Epidermal melanocyte (primary cell): ENCODE measurements around the gene SLC24A3.
A peak's percentile ranks its signal among the peaks of the same experiment; 100 is the strongest.

ENCODE experiments used
- DNase-seq: peaks from one replicate; pipeline ENCODE4 v3.0.0; 2011; ENCODE audit warnings: low spot score; ENCODE audit not compliant: insufficient read length

Gene SLC24A3

GRCh38 chr20:19212469-19212815, at the start of gene SLC24A3:
TSS of gene SLC24A3 (plus strand) at chr20:19212642.
- no peak for DNase-seq

GRCh38 chr20:19170148-19170547, 42.3 kb upstream of the SLC24A3 start:
- DNase-seq: no peak

GRCh38 chr20:19172637-19173036, 39.8 kb upstream of the SLC24A3 start:
- DNase-seq: no peak

- no peak for DNase-seq
Measured at GRCh38 chr20:19176470-19177052, 35.9 kb upstream of the SLC24A3 start.

DNA sequence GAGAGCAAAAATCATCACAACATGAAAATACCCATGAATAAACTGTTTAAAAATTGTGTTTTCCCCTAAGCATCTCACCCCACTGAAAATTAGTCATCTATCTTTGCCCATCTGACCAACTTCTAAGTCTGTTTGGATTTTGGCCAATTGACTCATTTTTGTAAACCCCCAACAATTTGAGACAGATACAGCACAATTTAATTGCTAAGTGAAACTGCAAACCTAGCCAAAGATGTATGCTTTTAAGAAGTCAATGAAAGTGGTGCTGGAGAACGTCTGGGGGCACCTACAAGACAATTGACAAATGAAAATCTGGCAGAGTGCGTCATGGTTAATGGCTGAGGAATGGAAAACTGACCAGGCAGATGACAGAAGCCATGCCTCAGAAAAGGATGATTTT, 30.9 kb upstream of the SLC24A3 start:
- DNase-seq: no peak

GRCh38 chr20:19185083-19185482, 27.4 kb upstream of the SLC24A3 start:
- DNase-seq: no peak

- no peak for DNase-seq
Measured at GRCh38 chr20:19193349-19193748, 19.1 kb upstream of the SLC24A3 start.

GRCh38 chr20:19205981-19206396, 6.5 kb upstream of the SLC24A3 start:
- peak; percentile 31 for DNase-seq

DNA sequence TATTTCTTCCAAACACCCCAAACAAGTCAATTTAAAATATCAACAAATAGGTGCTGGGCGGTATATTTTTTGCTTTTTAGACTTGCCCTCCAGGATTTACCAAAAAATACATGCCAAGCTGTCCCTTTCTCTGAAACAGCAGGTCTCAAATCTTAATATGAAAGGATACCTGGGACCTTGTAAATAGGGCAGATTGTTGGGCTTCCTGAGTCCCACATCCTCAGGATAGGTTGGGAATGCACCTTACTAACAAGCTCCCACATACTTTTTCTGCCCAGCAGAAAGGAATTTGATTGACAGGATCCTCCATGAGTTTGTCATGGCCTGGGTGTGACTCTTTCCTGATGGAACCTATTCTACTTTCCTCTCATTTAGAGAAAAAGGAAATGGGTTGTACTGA, 4.9 kb upstream of the SLC24A3 start:
- DNase-seq: no peak

- no peak for DNase-seq
Measured at GRCh38 chr20:19210391-19211155, 1.9 kb upstream of the SLC24A3 start.

GRCh38 chr20:19211252-19211651, 1.2 kb upstream of the SLC24A3 start:
- no peak for DNase-seq

DNA sequence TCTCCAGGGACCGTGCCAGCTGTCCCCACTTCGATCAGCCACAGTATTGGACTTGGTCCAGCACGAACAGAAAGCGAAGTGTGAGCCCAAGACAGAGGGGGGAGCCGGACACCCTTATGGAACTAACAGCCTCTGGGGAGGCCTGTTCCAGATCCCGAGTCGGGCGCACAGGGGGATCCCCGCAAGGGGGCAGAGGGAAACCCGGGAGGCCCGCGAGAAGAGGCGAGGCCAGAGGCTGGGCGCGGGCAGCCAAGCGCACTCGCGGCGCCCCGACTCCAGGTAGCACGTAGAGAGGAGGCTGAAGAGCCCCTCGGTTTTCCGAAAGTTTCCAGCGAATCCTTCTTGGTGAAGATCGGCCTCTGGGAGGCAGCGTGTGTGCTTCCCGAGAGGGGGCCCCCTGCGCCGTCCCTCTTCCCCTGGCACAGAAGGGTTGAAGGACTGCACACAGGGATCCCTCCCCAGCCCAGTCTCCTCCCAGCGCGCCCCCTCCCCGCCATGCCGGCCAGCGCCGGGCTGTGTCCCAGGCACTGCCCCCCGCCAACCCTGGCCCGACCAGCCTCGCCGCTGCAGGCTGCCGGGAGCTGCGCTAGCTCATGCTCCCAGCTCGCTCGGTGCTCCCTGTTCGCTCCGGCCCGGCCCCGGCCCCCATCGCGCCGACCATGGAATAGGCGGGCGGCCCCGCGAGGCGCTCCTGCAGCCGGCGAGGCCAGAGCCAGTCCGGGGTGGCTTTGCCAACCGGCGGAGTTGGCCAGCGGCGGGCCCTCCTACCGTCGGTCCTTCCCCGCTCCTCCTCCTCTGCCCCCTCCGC, 577 bp upstream of the SLC24A3 start:
- DNase-seq: no peak

DNA sequence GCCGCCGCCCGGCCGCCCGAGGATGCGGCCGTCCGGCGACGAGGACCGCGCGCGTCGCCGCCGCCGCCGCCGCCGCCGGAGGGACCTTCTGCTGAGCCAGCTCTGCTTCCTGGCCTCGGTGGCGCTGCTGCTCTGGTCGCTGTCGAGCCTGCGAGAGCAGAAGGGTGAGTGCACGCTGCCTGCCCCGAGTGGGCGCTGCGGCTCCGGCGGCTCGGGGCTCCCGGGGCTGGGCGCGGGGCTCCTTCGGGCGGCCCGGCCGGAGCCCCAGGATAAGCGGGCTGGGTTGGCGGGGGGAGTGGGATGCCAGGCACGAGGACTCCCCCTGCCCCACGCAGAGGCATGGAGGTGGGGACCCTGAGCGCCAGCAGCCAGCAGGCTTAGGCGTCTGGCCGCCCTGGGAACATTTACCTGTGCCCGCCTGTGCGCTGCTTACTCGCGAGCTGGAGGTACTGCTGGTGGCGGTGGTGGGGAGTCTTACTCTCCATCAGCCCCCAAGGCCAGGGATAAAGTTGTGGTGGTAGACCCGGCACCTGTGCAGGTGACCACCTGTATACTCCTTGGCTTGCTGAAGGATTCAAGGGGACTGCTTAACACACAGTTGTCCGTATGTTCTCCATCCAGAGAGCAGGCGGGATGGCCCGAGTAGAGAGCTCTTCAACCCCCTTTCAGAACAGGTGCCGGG, 520 bp downstream of the SLC24A3 start:
- DNase-seq: no peak

DNA sequence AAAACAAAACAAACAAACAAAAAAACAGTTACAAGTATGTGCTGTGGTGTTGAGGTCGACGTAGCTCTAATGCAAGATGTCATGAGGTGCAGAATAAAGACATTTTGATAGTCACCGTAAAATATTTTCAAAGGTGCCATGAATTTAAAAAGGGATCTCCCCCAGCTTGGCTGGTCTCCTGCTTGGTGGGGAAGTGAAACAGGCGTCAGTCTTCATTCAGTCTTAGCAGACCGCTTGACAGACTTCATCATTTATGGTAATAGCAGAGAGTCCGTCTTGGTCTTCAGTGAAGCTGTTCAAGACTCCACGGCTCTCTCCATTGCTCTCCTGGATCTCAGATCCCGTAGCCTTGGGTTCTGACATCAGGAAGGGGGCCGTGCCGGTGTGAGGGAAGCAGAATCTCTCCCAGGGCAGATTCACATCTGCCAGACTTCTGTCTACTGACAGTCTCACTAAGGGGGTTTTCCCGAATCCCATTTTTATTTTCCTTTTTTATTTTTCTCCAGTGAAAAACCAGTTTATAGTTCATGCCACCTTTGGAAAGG, 1.6 kb downstream of the SLC24A3 start:
- no peak for DNase-seq

DNA sequence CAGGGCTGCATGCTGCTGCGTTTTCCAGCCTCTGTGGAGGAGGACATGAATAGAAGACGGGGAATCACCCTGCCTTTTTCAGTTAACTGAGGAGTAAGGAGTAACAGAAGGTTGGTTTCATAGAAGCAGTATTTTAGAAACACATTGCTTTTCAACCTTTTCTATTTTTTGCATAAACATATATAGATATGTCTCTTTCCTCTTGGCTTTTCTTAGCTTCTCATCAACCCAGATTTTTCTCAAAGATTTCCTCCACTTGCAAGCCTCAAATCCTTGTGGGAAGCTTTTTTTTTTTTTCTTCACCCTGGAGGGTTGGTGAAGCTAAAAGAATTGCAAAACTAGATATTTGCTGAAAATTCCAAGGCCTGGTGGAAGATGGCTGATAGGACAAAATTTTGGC, 6.0 kb downstream of the SLC24A3 start:
- no peak for DNase-seq

DNA sequence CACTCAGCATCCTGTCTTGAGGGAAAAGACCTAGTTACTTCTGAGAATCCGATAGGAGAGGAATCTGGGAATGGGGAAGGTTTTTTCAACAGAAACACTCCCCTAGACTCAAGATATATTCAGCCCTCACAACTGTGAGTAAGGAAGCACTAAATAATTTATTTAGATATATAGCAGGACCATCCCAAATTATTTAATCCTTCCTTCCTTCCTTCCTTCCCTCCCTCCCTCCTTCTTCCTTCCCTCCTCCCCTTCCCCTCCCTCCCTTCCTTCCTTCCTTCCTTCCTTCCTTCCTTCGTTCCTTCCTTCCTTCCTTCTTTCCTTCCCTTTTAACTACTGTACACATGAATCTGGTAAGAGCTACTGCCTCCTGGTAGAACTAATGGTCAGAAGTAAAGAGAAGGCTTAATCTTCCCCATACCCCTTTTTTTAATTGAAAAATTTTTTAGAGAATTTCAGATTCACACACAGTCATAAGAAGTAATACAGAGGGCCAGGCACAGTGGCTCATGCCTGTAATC, 10.1 kb downstream of the SLC24A3 start:
- DNase-seq: no peak

- no peak for DNase-seq
Measured at GRCh38 chr20:19223640-19224039, 11.2 kb downstream of the SLC24A3 start.

DNA sequence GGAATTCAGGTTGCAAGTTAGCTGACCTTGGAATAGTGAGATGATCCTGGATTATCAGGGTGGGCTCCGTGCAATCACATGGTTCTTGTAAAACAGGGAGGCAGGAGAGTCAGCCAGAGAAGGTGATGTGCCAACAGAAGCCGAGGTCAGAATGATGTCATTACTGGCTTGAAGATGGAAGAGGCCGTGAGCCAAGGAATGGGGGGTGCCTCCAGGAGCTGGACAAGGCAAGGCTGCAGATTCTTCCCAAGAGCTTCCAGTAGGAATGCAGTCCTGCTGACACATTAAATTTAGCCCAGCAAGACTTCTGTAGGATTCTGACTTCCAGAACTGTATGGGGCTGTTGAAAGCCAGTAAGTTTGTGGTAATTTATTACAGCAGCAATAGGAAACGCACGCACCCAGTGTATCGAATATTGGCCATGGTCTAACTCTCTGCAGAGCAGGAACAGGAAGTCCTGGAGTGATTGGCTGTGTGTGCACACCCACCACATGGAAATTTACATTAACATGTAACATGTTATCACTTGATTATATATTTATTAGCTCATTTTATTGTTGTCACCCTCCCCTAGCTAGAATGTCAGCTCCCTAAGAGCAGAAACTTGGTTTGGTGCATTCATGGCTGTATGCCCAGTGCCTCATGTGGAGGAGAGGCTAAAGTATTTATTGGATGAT, 19.1 kb downstream of the SLC24A3 start:
- DNase-seq: no peak

- DNase-seq: no peak
Measured at GRCh38 chr20:19232997-19233794, 20.8 kb downstream of the SLC24A3 start.
